Spleen (tissue), 7 donors: Measurements from ENCODE around the gene NBL1.

ENCODE experiments used
- CTCF ChIP-seq, 11 experiments: fragments of 200-600 bp in 7 of 11; fragments of 450-650 bp in 4 of 11; sonication (generic) in 4 of 11; IDR thresholded peaks in 8 of 11; conservative IDR thresholded peaks in 3 of 11; 1 replicate in 7 of 11; 2 replicates in 4 of 11; pipeline versions ENCODE4 v1.4.0 to v1.8.0; 2016 to 2021; ENCODE audit warnings: antibody characterized with exemption in 11 of 11, inconsistent platforms in 4 of 11, mild to moderate bottlenecking in 1 of 11
- POLR2A ChIP-seq, 3 donors: fragments of 450-650 bp; IDR thresholded peaks; one replicate each; pipeline ENCODE4 v1.5.1; 2017; ENCODE audit warnings: antibody characterized with exemption in 3 of 3, mild to moderate bottlenecking in 1 of 3
- POLR2AphosphoS5 ChIP-seq, 3 donors: sonication (generic); formaldehyde crosslinking; IDR thresholded peaks; one replicate each; pipeline ENCODE4 v1.5.1; 2017; ENCODE audit warnings: antibody characterized with exemption in 3 of 3
- donor health status: DM: no; HTN: no; CAD: no; lungs with moderate emphysema.
- donor health status: DM: no; HTN: no; CAD: no.
- donor health status: DM: no; HTN: no; CAD: no.

- peak in 2 of 3 donors; percentile 20 to 44 for TF ChIP-seq POLR2AphosphoS5 (IDR thresholded peaks at IDR 0.05)
- TF ChIP-seq CTCF (IDR thresholded peaks at IDR 0.05 in 8 of 11, conservative IDR thresholded peaks at IDR 0.05 in 3 of 11) = no peak
- no peak for TF ChIP-seq POLR2A (IDR thresholded peaks at IDR 0.05)
These were observed 34.4 kb downstream of the NBL1 start for GRCh38 chr1:19678493-19678892.
